Measurements from ENCODE around the gene C1QTNF12.
A peak's percentile ranks its signal among the peaks of the same experiment; 100 is the strongest.

Gene C1QTNF12

DNA sequence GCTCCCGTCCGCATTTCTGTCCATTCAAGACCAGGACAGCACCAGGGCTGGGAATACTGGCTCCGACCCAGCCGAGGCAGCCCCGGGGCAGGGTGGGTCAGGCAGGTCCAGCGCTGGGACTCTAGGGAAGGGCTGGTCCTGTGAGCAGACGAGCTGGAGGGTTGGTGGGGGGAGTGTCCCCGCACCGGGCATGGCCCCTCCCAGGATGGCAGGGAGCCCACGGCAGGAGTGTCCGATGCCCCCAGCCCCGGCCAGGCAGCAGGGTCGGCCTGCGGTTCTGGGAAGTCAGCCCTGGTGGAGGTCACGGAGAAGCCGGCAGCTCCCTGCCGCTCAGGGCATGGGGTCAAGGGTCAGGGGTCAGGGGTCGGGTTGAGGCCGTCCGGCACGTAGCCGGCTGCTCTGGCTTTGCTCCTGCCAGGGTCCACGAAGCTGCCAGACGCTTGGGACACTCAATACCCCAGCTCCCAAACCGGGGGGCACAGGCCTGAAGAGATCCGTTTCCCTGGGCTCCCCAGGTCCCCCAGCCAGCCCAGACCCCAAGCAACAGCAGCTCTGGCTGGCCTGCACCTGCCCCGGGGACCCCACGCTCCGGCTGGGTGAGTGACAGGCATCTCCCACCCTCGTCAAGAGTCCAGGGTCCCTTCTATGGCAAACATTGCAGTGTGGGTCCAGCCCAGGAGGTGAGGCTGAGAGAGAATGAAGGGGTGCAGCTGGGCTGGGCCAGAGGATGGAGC, 6.7 kb downstream of the C1QTNF12 start:
- DNase-seq = no peak

DNA sequence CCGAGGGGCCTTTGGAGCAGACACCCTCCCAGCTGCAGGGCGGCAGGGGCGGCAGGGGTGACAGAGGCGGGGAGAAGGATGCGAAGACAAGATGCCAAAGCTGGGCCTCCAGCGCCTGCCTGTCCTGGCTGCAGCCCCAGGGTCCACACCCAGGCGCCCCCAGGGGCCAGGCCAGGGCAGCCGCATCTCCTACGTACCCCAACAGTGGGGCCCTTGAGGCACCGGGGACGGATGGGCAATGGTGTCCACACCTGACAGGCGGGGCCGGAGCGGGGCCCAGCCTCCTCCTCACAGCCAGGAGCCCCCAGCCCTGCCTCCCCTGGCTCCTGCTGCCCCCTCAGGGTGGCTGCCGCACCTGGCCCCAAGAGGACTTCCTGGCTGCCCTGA, 7.3 kb downstream of the C1QTNF12 start:
- no peak for DNase-seq

DNA sequence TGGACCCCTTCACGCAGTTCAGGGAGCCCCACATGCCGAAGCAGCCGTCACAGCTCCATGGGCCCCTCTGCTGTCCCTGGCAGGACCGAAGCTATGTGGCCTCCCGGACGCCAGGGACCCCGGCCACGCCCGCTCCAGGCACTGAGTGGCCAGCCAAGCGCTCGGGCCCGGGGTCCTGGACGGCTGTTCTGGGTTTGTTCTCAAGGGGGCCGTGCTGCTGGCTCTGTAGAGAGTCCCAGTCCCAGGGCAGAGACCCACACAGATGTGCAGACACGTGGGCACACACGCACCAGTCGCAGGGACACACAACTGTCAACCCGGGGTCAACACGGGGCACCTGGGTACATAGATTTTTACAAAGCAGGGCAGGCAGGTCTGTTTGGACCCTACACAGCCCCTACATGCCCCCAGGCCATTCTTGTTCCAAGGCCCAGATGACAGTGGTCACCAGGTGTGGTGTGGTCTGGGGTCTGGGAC, 7.8 kb downstream of the C1QTNF12 start:
- DNase-seq = no peak

DNA sequence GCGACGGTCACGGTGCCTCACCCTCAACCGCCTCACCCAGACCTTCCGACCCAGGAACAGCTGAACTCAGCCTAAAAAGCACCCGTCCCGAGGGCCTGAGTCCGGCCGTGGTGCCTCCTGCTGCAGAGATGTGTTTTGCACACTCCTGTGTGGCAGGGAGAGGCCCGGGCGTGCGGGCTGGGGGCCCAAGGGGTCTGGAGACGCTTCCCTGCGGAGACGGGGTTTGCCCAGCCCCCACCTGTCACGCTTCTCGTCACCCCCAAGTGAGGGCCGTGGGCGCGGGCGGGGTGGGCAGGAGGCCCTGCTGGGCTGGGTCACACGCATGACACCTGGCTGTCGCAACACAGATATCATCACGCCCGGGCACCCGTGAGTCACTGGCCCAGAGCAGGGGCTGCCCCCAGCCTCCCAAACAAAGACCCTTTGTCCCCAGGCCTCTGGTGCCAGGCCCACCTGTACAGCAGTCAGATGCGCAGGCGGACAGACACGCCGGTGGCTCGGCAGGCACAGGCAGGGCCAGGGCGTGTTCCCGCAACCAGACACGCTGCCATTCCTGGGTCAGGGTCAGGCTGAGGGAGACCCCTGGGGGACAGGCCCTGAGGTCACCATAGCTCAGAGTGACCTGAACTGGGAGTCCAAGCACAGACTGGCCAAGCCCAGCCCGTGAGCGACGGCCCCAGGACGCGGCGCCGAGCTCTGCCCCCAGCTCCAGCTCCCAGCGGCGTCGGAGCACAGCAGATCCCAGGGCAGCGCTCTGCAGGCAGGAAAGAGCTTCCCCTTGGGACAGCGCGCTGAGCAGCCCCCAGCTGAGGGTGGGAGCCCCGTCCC, 8.4 kb downstream of the C1QTNF12 start:
- DNase-seq = no peak

DNA sequence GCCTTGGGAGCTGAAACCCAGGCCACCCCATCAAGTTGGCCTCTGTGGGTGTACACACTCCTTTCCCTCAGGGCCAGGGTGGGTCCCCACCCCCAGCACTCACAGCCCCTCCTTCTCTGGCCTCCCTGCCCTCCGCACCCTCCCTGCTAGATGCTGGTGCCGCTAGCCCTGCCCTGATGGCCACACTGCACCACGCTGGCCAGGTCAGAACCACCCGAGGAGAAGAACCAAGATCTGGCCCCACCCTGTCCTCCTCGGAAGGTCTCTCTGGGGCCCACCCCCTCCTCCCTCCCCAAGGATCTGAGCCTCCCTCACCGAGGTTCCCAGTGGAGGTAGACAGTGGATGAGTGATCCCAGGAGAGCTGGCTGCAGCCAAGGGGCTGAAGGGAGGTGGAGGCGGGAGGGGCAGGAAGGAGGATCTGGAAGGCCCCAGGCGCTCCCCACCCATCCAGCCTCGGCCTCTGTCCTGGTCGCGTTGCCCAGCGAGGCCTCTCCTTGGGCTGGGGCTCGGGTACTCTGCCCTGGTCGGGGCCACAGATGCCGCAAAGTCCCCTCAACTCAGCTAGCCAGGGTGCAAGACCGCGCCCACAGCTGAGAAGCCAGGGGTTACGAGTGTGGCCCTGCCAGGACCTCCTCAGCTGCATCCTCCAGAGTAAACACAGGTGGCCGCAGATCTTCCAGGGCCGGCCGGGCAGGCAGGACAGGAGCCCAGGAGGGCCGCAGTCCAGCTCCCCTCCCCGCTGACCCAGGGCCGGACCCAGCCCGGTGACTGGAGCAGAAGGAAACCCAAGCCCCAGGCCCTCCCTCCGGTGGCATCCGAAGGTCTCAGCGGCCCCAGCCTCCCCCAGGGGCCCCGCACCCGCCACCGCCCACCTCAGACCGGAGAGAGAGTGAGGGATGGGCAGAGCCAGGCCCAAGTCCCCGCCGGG, 9.3 kb downstream of the C1QTNF12 start:
- no peak for DNase-seq

DNA sequence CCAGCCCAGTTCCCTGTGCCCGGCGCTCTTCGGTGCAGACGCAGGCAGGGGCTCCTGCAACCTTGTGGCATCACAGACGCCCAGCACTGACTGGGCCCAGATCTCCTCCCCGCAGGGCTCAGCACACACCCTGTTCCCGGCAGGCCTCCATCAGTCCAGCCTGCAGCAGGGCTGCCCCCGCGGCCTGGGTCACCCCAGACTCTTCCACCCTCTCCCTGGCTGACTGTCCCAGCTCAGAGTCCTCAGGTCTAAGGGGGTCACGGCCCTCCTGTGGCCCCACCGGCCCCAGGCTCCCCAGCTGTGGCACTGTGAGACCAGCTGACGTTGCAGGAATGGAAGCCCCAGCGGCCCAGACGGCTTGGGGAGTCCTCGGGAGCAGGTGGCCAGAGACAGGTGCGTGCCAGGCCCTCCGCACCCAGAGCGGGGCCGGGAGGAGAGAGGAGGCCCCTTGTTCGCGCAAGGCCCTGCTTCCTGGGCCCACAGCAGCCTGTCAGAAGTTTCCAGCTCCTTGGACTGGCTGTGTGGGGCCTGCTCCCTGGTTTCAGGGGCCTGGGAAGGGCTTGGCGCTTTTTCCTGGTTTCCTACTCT, 10.3 kb downstream of the C1QTNF12 start:
- DNase-seq = no peak

DNA sequence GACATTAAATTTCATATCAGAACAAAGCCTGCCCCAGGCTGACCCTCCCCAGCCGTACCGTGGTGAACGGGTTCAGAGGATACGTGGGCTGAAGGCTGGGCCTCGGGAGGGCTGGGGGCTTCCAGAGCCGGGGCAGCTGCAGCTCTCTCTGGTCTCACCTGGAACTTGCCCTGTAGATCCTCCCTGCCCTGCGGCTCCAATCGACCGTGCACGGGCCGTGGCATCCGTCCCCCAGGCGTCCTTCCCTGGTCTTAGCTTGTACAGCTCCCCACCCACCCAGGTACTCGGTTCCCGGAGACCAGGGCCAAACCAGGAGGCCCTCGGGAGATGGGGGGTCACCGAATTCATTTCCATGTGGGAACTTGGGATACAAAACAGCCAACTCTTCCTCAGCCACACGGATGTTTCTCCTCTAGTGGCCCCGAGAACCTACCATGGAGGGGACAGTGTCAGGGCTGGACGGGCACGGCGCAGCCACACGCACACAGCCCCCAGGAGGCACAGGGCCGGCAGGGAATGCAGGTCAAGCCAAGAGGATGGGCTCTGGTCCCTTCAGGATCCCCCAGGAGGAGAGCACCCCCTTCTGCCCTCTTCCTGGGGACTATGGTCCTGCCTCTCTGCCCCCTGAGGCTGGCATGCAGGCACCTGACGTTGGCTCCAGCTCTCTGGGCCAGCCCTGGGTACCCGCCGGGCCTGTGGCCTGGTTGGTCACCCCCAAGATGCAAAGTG, 11.3 kb downstream of the C1QTNF12 start:
- DNase-seq = no peak

DNA sequence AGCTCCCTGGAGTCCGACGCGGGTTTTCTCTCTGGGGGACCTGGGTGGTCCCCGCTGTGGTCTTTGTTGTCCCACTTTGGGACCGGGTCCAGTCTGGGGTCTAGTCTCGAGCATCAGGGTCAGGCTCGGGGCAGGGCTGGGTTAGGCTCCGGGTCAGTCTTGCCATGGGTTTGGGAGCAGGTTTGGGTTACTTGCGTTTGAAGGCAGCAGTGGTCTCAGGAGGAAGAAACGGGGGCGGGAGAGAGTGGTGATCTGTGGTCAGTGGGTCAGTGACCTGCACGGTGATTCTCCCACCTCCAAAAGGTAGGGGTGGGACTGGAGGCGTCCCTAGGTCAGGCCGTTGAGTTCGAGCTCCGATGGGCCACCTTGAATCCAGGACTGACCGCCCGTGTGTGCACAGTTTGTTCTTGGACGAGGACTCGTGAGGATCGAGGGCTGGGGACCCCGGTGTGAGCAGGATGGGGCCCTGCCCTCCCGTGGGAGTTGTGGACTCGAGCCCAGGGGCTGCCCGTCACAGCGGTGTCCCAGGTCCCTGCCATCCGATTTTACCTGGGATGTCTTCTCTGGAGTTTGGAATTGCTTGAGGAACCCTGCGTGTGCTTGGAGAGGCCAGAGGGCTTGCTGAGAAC, 12.2 kb downstream of the C1QTNF12 start:
- DNase-seq = no peak

DNA sequence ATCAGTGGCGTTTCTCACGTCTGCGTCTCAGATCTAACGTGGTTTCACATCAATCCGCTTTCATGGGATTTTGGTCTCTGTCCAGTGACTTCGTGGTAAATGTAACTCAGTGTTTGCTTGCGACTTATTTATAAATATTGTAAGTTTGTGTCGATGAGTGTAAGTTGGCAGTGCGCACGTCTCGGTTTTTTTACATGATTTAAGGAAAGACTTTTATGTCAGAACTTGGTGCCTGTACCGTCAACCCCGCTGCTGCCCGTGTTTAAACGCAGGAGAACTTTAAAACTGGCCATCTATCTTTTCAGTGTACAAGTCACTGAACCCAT, 13.0 kb downstream of the C1QTNF12 start:
- DNase-seq = no peak

DNA sequence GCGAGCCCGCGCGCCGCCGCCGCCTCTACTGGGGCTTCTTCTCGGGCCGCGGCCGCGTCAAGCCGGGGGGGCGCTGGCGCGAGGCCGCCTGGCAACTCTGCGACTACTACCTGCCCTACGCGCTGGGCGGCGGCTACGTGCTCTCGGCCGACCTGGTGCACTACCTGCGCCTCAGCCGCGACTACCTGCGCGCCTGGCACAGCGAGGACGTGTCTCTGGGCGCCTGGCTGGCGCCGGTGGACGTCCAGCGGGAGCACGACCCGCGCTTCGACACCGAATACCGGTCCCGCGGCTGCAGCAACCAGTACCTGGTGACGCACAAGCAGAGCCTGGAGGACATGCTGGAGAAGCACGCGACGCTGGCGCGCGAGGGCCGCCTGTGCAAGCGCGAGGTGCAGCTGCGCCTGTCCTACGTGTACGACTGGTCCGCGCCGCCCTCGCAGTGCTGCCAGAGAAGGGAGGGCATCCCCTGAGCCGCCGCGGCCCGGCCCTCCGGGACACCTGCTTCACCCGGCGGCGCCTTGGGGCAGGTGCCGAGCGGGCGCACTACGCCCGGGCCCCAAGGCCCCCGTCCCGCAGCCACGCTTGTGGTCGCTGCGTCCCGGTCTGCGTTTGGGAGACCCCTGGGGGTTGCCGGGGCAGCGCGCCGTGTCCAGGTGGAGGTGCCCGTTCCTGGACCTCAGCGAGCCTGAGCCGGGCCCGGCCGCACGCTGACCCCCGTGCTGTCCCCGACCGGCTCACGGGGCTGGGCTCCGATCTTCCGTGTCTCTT, 13.5 kb downstream of the C1QTNF12 start:
- no peak for DNase-seq

DNA sequence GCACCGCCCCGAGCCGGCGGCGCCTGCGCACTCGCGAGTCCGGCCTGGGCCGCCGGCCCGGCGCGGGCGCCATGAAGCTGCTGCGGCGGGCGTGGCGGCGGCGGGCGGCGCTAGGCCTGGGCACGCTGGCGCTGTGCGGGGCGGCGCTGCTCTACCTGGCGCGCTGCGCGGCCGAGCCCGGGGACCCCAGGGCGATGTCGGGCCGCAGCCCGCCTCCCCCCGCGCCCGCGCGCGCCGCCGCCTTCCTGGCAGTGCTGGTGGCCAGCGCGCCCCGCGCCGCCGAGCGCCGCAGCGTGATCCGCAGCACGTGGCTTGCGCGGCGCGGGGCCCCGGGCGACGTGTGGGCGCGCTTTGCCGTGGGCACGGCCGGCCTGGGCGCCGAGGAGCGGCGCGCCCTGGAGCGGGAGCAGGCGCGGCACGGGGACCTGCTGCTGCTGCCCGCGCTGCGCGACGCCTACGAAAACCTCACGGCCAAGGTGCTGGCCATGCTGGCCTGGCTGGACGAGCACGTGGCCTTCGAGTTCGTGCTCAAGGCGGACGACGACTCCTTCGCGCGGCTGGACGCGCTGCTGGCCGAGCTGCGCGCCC, 14.2 kb downstream of the C1QTNF12 start, which contains the start of gene B3GALT6:
Gene B3GALT6 (plus strand): TSS at position 30 of the 588 bp plus-strand sequence. CDS start 42 bp downstream, at position 72.
- peak; percentile 66 for DNase-seq

DNA sequence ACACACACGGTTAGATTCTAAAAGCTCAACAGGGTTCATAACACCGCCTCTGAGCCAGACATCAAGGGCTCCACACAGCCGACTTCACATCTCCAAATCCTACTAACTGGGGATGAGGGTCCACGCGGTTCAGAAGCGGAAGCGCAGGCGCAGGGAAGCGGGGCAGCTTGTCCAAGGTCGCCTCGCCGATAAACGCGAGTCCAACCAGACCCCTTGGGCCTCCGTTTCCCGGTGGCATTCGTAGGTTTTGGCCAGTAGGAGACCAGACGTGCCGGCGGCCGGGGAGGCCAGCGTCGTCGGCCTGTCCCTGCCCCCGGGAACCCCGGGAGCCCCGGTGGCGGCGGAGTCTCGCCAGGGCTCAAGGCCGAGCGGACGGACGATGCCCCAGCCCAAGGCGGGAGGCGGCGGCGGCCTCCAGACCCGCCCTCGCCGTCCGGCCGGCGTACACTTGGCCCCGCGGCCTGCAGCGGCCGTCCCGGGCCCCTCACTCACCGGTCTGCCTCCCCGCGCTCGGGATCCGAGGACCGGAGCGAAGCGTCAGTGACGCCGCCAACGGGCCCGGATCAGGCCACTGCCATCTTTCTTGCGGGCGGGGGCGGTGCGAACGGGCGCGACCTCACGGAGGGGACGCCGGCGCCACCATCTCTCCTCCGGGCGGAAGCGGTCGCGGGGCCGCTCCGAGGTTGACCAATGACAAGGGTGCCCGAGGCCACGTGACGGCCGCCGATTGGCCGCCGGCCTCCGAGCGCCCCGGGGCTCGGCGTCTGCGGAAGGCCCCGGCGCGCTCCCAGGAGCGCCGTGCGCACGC, 14.9 kb downstream of the C1QTNF12 start, which contains the start of gene SDF4:
Gene SDF4 (minus strand): TSS at position 602 of the 808 bp plus-strand sequence. CDS start 3,229 bp downstream, outside the sequence.
- peak; percentile 96 for DNase-seq

DNA sequence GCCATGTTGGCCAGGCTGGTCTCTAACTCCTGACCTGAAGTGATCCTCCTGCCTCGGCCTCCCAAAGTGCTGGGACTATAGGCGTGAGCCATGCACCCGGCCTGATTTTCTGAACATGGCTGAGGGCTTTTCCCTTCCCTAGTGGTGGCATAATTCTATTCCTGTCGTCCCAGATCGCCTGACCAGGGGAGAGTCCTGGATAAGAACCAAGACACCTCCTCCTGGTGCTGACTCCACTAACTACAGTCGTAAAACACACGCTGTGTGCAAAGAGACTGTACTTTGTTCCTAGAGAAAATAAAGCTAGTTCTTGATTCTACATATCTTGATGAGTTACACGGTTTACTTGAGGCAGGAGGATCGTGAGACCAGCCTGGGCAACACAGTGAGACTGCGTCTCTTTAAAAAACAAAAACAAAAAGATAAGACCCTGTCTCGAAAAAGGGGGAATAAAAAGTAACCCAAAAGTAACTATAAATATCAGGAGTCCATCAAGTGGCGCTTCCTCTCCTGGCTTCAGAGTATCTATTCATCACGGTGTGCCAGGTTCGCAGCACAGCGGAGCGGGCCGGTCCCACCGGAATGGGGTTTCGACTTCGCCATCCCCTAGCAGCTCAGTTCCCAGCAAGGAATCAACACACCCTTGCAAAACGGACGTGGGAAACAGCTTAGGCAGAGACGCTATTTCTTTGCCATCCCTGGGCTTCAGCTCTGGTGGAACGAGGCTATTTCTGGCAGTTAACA, 15.7 kb downstream of the C1QTNF12 start:
- DNase-seq = no peak

DNA sequence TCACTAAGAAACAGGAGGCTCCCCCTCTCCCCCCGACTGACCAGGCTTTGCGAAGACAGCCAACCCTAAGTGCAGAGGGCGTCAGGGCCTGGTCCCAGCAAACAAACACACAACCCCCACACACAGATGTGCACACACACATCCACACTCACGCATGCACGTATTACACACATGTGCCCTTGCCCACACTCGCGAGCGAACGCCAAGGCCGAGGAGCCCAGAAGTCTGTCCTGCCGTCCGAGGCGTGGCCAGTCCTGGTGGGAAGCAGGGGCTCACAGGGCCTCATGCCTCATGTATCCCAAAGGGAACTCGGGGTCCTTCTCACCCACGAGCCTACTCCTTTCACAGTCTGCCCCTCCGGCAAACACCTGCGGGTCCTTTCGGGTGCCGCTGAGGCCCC, 16.8 kb downstream of the C1QTNF12 start:
- DNase-seq = no peak

DNA sequence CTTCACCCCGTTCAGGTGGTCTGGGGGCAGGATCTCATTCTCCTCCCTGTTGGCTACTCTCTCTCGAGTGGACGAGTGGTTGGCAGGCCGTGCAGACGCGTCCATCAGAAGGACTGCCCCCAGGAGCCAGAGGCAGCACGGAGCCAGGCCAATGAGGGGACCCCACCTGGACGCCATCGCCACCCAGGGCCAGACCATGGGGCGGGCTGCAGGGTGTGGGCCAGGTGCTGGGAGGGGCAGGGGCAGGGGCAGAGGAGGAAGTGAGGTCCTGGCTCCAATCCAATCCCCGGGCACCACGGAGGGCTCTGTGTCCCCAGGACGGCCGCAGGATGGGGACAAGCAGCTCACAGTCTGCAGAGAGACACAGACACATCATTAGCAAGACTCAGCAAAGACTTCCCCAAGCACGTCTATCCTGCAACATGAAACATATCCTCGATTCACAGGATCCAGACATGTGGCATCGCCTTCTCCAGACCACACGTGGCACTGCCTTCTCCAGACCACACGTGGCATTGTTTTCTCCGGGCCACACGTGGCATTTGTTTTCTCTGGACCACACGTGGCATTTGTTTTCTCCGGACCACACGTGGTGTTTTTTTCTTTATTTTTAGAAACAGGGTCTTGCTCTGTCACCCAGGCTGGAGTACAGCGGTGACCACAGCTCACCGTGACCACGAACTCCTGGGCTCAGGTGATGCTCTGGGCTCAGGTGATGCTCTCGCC, 17.8 kb downstream of the C1QTNF12 start:
- DNase-seq = no peak

DNA sequence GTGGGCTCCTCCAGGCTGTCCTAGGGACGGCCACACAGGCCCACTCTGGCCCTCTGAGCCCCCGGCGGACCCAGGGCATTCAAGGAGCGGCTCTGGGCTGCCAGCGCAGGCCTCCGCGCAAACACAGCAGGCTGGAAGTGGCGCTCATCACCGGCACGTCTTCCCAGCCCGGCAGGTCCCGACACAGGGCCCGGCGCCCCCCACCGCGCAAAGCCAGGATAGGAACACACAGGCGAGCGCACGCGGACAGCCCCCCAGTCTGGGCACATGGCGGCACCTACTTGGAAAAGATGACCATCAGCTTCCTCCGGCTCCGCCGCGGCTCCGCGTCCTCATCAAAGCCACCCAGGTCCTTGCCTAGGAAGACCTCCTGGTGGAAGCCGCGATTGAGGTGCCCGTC, 18.3 kb downstream of the C1QTNF12 start:
- DNase-seq = no peak

DNA sequence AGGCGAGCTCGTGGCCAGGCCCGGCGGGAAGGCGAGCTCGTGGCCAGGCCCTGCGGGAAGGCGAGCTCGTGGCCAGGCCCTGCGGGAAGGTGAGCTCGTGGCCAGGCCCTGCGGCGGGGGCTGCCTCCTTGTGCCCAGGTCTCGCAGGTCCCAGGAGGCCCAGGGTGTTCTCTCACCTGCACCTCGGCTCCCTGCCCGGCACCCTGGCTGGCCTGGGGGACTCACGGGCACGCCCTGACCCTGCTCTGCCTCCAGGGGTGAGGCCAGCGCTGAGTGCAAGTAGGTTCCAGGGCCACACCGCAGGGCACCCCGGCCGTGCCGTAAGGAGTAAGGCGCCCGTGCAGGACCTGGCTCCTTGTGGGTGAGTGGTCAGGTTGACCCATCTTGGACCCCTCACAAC, 19.1 kb downstream of the C1QTNF12 start:
- DNase-seq = no peak

Measured in COR-L47 (cell line).